Activated CD4-positive, alpha-beta T cell treated with anti-CD3 and anti-CD28 coated beads for 4 hours (primary cell): Measurements from ENCODE around the gene KIF18A.

Source experiments
- DNase-seq, 2 donors: peaks; one replicate each; pipeline ENCODE4 v3.0.0-alpha.2; 2020

Gene KIF18A

GRCh38 chr11:28040384-28040783 is 67.6 kb downstream of the KIF18A start:
- no peak for DNase-seq

GRCh38 chr11:28038775-28039174 is 69.2 kb downstream of the KIF18A start:
- no peak for DNase-seq

GRCh38 chr11:28026634-28027290 is 81.2 kb downstream of the KIF18A start:
- no peak for DNase-seq

DNA sequence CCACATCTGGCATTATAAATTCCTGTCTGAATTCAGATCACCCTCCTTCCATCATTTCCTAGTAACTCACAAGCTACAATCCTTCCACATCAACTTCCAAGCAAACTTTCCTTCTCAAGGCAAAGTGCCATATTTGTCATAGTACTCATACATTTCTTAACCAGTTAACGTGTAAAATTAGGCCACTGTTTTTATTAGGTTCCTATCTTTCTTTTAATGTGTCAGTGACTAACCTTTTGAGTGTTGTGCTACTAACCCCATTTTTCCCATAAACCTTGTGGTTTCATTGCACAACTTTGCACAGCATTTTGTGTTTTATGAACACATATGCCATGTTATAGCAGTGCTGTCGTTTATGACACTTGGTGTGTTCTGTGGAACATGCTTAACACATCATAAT is 90.1 kb downstream of the KIF18A start:
- DNase-seq: no peak

DNA sequence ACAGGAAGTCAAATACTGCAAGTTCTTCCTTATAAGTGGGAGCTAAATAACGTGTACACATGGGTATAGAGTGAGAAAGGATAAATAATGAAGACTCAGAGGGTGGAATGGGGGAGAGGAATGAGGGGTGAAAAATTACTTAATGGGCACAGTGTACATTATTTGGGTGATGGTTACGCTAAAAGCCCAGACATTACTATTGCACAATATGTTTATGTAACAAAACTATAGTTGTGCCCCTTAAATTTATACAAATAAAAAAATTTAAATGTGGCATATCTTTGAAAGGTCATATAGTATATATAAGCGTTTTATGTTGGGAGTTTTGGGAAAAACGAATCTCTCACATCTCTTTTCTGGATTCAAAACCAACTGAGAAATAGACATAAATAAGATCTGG is 96.1 kb downstream of the KIF18A start:
- DNase-seq: no peak

- DNase-seq: no peak
Measured at GRCh38 chr11:28009996-28010395, 98.0 kb downstream of the KIF18A start.

- no peak for DNase-seq
Measured at GRCh38 chr11:28009388-28009787, 98.6 kb downstream of the KIF18A start.

- no peak for DNase-seq
Measured at GRCh38 chr11:28003615-28004014, 104.3 kb downstream of the KIF18A start.

GRCh38 chr11:27998552-27998951 is 109.4 kb downstream of the KIF18A start:
- DNase-seq: no peak

GRCh38 chr11:27997344-27997743 is 110.6 kb downstream of the KIF18A start:
- DNase-seq: no peak

GRCh38 chr11:27996066-27996465 is 111.9 kb downstream of the KIF18A start:
- DNase-seq: no peak

DNA sequence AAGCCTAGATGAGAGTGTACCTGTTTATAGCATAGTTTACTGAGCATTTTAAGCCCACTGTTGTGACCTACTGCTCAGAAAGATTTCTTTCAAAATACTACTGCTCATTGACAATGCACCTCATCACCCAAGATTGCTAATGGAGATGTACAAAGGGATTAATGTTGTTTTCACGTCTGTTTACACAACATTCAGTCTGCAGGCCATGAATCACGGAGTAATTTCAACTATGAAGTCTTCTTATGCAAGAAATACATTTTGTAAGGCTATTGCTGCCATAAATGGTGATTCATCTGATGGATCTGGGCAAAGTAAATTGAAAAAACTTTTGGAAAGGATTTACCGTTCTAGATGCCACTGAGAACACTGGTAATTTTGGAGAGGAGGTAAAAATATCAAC is 112.9 kb downstream of the KIF18A start:
- no peak for DNase-seq

DNA sequence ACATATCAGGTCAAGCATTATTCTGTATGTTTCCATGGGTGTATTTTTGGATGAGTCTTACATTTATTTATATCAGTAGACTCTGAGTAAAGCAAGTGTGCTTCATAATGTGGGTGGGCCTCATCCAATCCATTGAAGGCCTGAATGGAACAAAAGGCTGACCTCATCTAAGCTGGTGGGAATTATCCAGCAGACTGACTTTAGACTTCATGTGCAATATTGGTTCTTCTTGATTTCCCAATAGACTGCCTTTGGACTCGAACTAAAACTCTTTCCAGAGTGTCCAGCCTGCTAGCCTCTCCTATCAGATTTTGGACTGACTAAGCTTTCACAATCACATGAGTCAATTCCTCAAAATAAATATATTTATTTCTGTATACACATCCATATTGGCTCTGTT is 116.2 kb downstream of the KIF18A start:
- no peak for DNase-seq

DNA sequence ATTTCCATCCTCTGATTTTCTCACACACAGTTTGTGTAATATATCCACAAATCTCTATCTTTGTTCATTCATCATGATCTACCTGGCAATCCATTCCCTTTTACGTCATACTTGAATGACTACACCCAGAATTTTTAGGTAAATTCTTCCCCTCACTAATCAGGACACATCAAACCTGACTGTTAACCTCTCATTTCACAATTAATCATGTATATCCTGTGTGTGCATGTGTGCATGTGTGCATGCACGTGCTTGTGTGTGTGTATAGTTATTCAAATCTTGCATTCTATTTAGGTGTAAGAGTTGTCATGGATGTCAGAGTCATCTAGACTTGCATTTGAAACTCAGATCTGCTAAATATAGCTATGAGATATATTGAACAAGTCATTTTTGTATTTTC is 130.4 kb downstream of the KIF18A start:
- DNase-seq: no peak

DNA sequence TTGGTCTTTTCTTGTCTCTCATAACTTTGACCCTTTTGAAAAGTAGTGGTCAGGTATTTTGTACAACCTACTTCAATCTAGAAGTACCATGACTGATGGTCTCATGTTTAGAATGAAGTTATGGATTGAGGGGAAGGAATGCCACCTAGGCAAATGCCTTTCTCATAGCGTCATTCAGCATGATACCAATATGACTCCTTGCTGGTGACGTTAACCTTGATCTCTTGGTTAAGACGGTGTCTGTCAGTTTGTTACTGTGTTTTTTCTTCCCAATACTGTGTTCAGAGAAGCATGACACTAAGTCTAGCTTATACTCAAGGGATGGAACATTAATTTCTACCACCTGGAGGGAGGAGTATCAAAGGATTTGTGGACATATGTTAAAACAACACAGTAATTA is 130.9 kb downstream of the KIF18A start:
- no peak for DNase-seq

GRCh38 chr11:27976262-27976661 is 131.7 kb downstream of the KIF18A start:
- DNase-seq: no peak

DNA sequence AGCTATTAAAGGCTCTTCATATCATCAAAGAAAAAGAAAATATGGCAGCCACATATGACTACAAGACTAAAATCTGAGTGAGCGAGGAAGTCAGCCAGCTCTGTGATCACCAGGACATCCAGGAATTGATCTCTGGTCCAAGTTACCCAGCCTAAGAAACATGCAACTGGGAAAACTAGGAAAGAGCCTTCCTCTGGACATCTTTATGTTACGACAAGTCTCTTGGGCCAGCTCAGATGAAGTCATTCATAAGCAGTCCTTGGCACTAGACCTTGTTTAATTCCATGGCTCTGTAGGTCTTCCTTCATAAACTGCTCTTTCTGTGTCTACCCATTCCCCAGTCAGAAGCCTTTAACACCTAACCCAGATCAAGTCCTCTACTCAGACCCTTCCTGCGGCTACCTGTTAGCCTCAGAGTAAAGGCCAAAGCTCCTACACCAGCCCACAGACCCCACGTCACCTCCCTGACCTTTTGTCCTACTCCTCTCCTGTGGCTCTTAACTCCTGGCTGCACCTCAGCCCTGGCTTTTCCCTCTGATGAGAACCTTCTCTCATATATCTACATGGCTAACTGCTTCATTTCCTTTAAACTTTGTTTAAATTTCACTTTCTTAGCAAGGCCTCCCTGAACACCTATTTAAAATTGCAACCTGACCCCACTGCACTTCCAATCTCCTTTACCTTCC is 134.0 kb downstream of the KIF18A start:
- no peak for DNase-seq

- no peak for DNase-seq
Measured at GRCh38 chr11:27972522-27973170, 135.3 kb downstream of the KIF18A start.

- no peak for DNase-seq
Measured at GRCh38 chr11:27971171-27971570, 136.8 kb downstream of the KIF18A start.
